GM12878 (cell line): Measurements from ENCODE around the gene A3GALT2. TPM values are rescaled to one million over a fixed set of nuclear protein-coding genes. Genes with fewer than 3 reads are reported as not detected.
A peak's percentile ranks its signal among the peaks of the same experiment; 100 is the strongest.

ENCODE experiments used
- ATAC-seq: fragments of 200-7000 bp; cut with Tn5 transposase; 3 replicates; pipeline ENCODE4 v1.9.1; 2020; ENCODE audit warnings: mild to moderate bottlenecking, moderate library complexity
- BruUV-seq: library from RNA; stranded (reverse); fragments of 400-500 nt; replicated peaks from 2 replicates; lab custom pipeline; 2021; lab: Mats Ljungman, UMichigan
- CTCF ChIA-PET: fragments of 300-600 bp; sonication (Branson Sonifier 250); formaldehyde crosslinking; extraction: SDS; loops from one replicate; lab custom pipeline; 2021; ENCODE audit warnings: inconsistent platforms; lab: Yijun Ruan, JAX
- POLR2A ChIA-PET: fragments of 350-600 bp; formaldehyde crosslinking; extraction: SDS; loops from one replicate; lab custom pipeline; 2021; ENCODE audit warnings: inconsistent platforms; lab: Charles Lee
- RAD21 ChIA-PET: fragments of 300-600 bp; sonication (Branson Sonifier 250); formaldehyde crosslinking; loops from one replicate; lab custom pipeline; 2023; ENCODE audit warnings: antibody characterized with exemption; ENCODE audit not compliant: unreplicated experiment; lab: Charles Lee
- SMC1A ChIA-PET: fragments of 300-600 bp; sonication (Branson Sonifier 250); formaldehyde crosslinking; loops from one replicate; lab custom pipeline; 2023; ENCODE audit not compliant: unreplicated experiment, uncharacterized antibody; lab: Charles Lee
- DNase-seq: peaks from one replicate; pipeline ENCODE4 v3.0.0-alpha.2; 2011; ENCODE audit warnings: low read depth, low spot score
- FAIRE-seq: peaks from 3 replicates; lab custom pipeline; 2011; peaks lifted over from hg19 to GRCh38; lab: Jason Lieb, UNC
- H2AFZ ChIP-seq: 2 replicates; pipeline ENCODE4 v1.6.0; 2011; ENCODE audit warnings: low read depth, low read length, control low read depth; ENCODE audit not compliant: control insufficient read depth
- H3K27ac ChIP-seq: 2 replicates; pipeline ENCODE4 v1.5.1; 2011; ENCODE audit warnings: control low read depth; ENCODE audit not compliant: control insufficient read depth, insufficient read depth
- H3K27me3 ChIP-seq, 2 experiments: replicated peaks in 1 of 2; 2 replicates each; pipeline versions ENCODE4 v1.6.0 to v1.6.1; 2011; ENCODE audit warnings: low read length in 1 of 2; ENCODE audit not compliant: control insufficient read depth in 2 of 2, insufficient read depth in 2 of 2
- H3K36me3 ChIP-seq, 2 experiments: 2 replicates each; pipeline ENCODE4 v1.5.1; 2011; ENCODE audit warnings: low read length in 1 of 2; ENCODE audit not compliant: control insufficient read depth in 2 of 2, insufficient read depth in 2 of 2
- H3K4me1 ChIP-seq: 2 replicates; pipeline ENCODE4 v1.6.1; 2011; ENCODE audit warnings: mild to moderate bottlenecking, low read length, moderate library complexity, mixed read lengths; ENCODE audit not compliant: control insufficient read depth, insufficient read depth
- H3K4me2 ChIP-seq: 2 replicates; pipeline ENCODE4 v1.6.0; 2011; ENCODE audit warnings: control low read depth; ENCODE audit not compliant: control insufficient read depth, insufficient read depth
- H3K4me3 ChIP-seq: fragments of 200-600 bp; sonication (generic); 2 replicates; pipeline ENCODE4 v1.5.1; 2016
- H3K79me2 ChIP-seq: 2 replicates; pipeline ENCODE4 v1.6.0; 2011; ENCODE audit warnings: low read length; ENCODE audit not compliant: control insufficient read depth, insufficient read depth
- H3K9ac ChIP-seq: 2 replicates; pipeline ENCODE4 v1.8.0; 2011; ENCODE audit warnings: low read length, control low read depth, mixed read lengths; ENCODE audit not compliant: control insufficient read depth, insufficient read depth
- H3K9me3 ChIP-seq: replicated peaks from 3 replicates; pipeline ENCODE4 v1.5.1; 2011; ENCODE audit warnings: mild to moderate bottlenecking, low read length; ENCODE audit not compliant: control insufficient read depth, insufficient read depth
- H4K20me1 ChIP-seq: 2 replicates; pipeline ENCODE4 v1.6.0; 2011; ENCODE audit not compliant: control insufficient read depth, insufficient read depth
- BRCA1 ChIP-seq: IDR thresholded peaks from 2 replicates; pipeline ENCODE4 v1.6.1; 2011; ENCODE audit warnings: low read depth, low read length, improper control_type of control experiment
- CBX3 ChIP-seq: fragments of 200-600 bp; sonication (generic); IDR thresholded peaks from 2 replicates; pipeline ENCODE4 v1.6.1; 2016; ENCODE audit warnings: low read depth, borderline replicate concordance
- IKZF1 ChIP-seq: fragments of 450-650 bp; conservative IDR thresholded peaks from 2 replicates; pipeline ENCODE4 v1.6.1; 2017; ENCODE audit warnings: antibody characterized with exemption, mild to moderate bottlenecking
- IKZF2 ChIP-seq, 2 experiments: fragments of 450-650 bp; IDR thresholded peaks; 2 replicates each; pipeline ENCODE4 v1.6.1; 2017; ENCODE audit warnings: mild to moderate bottlenecking in 2 of 2, moderate library complexity in 2 of 2
- MEF2B ChIP-seq: fragments of 450-650 bp; IDR thresholded peaks from 2 replicates; pipeline ENCODE4 v1.6.1; 2018; ENCODE audit warnings: mild to moderate bottlenecking, moderate library complexity; ENCODE audit not compliant: partially characterized antibody, poor library complexity, severe bottlenecking
- WGBS: methylation state at CpG from one replicate; pipeline ENCODE4 v1.1.6; 2016; ENCODE audit warnings: low lambda C conversion rate; ENCODE audit not compliant: insufficient replicate concordance, insufficient coverage; ENCODE audit errors: missing lambda C conversion rate; 5-methylcytosine and 5-hydroxymethylcytosine counted together
- in situ Hi-C: fragments of 300-500 bp; cut with MboI; formaldehyde crosslinking; loops from 9 replicates; pipeline ENCODE4 v1.14.3; 2018; ENCODE audit warnings: mixed read lengths
- intact Hi-C: fragments of 100-400 bp; cut with micrococcal nuclease; formaldehyde crosslinking; loops from one replicate; pipeline ENCODE4 v1.14.2; 2022; ENCODE audit not compliant: unreplicated experiment
- polyA plus RNA-seq, 11 experiments: library from polyadenylated mRNA; depleted of rRNA in 4 of 11; unstranded in 6 of 11; stranded (reverse) in 5 of 11; fragments of >200 nt; fragmentation: Nextera tagmentation in 4 of 11; fragmentation: Illumina TruSeq in 1 of 11; extraction: Ambion mirVana in 4 of 11; extraction: Trizol in 1 of 11; gene quantifications; 1 replicate in 1 of 11; 2 replicates in 10 of 11; pipeline versions ENCODE4 v1.2.1 to v1.2.3, GENCODE V29; 2011 to 2016; ENCODE audit warnings: inconsistent platforms in 2 of 11, missing spikeins in 2 of 11, low read depth in 1 of 11
- total RNA-seq, 4 experiments: library from RNA; depleted of rRNA in 3 of 4; stranded (reverse); fragments of >200 nt in 3 of 4; fragmentation: Illumina TruSeq in 1 of 4; extraction: Trizol in 1 of 4; gene quantifications; 2 replicates each; pipeline versions ENCODE4 v1.2.1 to v1.2.3, GENCODE V29; 2013 to 2021
- TF ChIP-seq, protein P1 (sequence below): fragments of 450-650 bp; IDR thresholded peaks from 2 replicates; pipeline ENCODE4 v1.6.1; 2017; ENCODE audit warnings: low read depth, mild to moderate bottlenecking, moderate library complexity
- TF ChIP-seq, protein P2 (sequence below): fragments of 450-650 bp; conservative IDR thresholded peaks from 2 replicates; pipeline ENCODE4 v1.6.1; 2017; ENCODE audit warnings: mild to moderate bottlenecking, moderate library complexity

The A3GALT2 gene
- total and polyA plus RNA-seq, 10 of the 15 experiments (the other 5 are each of a cell fraction or from before 2014, with no cell fraction given), result not detected

DNA sequence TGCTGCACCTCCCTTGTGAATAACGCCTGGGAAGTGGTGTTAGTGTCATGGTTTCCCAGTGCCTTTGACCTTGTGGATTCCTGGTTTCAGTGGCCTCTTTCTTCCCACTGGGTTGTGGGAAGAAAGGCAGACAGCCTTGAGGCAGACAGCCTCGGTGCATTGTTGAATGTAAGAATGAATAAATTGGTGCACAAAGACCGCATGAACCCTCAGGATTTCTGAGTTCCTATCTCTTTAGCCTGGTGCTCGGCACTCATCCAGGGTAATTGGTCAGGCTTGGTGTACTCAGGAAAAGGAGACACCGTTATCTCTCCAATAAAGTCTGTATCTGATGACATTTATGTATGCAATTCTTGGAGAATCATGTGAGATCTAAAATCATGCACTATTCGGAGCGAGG lies 59.6 kb downstream of the A3GALT2 start:
- H3K79me2 ChIP-seq, result peaks cover 28% of the 10 kb centered on the region
- intact Hi-C loops, result no loop called here
- RAD21 ChIA-PET, result no interaction called here
- TF ChIP-seq BRCA1 (no peak), MEF2B (peak; percentile 36), IKZF2 (IDR thresholded peaks at IDR 0.05) (0 out of 4 replicates have a peak, but pooled peaks of 1 of the 2 experiments have one; percentile 9), IKZF1 (0 out of 2 replicates have a peak, but pooled peaks have one; percentile 11), CBX3 (no peak)
- TF ChIP-seq, protein P1, sequence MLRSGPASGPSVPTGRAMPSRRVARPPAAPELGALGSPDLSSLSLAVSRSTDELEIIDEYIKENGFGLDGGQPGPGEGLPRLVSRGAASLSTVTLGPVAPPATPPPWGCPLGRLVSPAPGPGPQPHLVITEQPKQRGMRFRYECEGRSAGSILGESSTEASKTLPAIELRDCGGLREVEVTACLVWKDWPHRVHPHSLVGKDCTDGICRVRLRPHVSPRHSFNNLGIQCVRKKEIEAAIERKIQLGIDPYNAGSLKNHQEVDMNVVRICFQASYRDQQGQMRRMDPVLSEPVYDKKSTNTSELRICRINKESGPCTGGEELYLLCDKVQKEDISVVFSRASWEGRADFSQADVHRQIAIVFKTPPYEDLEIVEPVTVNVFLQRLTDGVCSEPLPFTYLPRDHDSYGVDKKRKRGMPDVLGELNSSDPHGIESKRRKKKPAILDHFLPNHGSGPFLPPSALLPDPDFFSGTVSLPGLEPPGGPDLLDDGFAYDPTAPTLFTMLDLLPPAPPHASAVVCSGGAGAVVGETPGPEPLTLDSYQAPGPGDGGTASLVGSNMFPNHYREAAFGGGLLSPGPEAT, result no peak
- TF ChIP-seq, protein P2, sequence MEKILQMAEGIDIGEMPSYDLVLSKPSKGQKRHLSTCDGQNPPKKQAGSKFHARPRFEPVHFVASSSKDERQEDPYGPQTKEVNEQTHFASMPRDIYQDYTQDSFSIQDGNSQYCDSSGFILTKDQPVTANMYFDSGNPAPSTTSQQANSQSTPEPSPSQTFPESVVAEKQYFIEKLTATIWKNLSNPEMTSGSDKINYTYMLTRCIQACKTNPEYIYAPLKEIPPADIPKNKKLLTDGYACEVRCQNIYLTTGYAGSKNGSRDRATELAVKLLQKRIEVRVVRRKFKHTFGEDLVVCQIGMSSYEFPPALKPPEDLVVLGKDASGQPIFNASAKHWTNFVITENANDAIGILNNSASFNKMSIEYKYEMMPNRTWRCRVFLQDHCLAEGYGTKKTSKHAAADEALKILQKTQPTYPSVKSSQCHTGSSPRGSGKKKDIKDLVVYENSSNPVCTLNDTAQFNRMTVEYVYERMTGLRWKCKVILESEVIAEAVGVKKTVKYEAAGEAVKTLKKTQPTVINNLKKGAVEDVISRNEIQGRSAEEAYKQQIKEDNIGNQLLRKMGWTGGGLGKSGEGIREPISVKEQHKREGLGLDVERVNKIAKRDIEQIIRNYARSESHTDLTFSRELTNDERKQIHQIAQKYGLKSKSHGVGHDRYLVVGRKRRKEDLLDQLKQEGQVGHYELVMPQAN, result no peak
- TF ChIP-seq, all 136 proteins: peak for 3
- H3K9ac ChIP-seq, result no peak overlapping the region
- no peaks in the 10 kb centered on the region for H3K27me3 ChIP-seq
- peak overlapping the region; percentile 7; the same call in 1 of the 2 replicates for H3K4me2 ChIP-seq
- BruUV-seq, result no TSS peak
- H3K9me3 ChIP-seq, result no peaks in the 10 kb centered on the region
- peaks cover 29% of the 10 kb centered on the region for H3K4me1 ChIP-seq
- H3K4me3 ChIP-seq, result no peak overlapping the region
- H4K20me1 ChIP-seq, result no peaks in the 10 kb centered on the region; the same call in 1 of the 2 replicates
- no peaks in the 10 kb centered on the region for H3K36me3 ChIP-seq
- DNase-seq, result no peak
- no peak overlapping the region for H2AFZ ChIP-seq
- WGBS, result 80% methylated on average over 7 of the region's 7 CpGs
- POLR2A ChIA-PET, result interaction anchor here (1.0 kb wide), 1 partner anchor 90 kb away, joined by 3 read pairs; no protein-coding TSS in a partner anchor
- no peak overlapping the region for H3K27ac ChIP-seq
- CTCF ChIA-PET, result interaction anchor here (1.4 to 1.8 kb wide), 2 partner anchors 10 to 35 kb away, joined by 4 to 6 read pairs; no protein-coding TSS in a partner anchor
- FAIRE-seq, result no peak
- SMC1A ChIA-PET, result interaction anchor here (1.0 to 1.6 kb wide), 4 partner anchors 13 to 210 kb away, joined by 3 to 4 read pairs (median 3); no protein-coding TSS in a partner anchor
- ATAC-seq, result no peak
- in situ Hi-C loops, result no loop called here
